Cardiac fibroblast (primary cell): ENCODE data around the gene MRPS12.

Source experiments
- DNase-seq, 2 donors: peaks; one replicate each; pipeline versions ENCODE4 v3.0.0 to v3.0.0-alpha.2; 2010; ENCODE audit warnings: low read depth in 2 of 2
- H3K4me3 ChIP-seq, 2 donors: replicated peaks in 1 of 2; 1 replicate in 1 of 2; 2 replicates in 1 of 2; pipeline ENCODE4 v1.5.1; 2011; ENCODE audit warnings: low read depth in 2 of 2, low read length in 2 of 2, mild to moderate bottlenecking in 2 of 2, moderate library complexity in 1 of 2
- TF ChIP-seq, protein P1 (sequence below): IDR thresholded peaks from one replicate; pipeline ENCODE4 v1.5.1; 2011; ENCODE audit warnings: low read depth, mild to moderate bottlenecking, low read length, inconsistent platforms

MRPS12 gene

DNA sequence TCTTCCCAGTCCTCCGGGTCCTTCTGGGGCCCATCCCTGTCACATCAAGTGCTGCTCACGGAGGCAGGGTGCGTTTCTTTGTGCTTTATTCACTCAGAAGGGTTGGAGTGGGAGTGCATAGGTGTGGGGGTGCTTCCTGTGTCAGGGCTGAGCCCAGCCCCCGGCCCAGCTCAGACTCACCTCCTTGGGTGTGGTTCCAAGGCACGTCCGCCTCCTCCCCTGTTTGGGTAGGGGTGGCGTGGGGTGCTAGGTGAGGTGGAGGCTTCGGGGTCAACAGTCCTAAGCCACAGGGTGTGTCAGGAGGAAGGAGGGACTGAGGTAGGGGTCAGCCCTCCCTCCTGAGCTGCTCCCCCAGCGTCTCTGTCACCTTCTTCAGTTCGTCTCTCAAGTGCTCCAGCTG, 21.8 kb upstream of the MRPS12 start:
- no peak overlapping the region for H3K4me3 ChIP-seq
- no peak for DNase-seq
- TF ChIP-seq, protein P1, sequence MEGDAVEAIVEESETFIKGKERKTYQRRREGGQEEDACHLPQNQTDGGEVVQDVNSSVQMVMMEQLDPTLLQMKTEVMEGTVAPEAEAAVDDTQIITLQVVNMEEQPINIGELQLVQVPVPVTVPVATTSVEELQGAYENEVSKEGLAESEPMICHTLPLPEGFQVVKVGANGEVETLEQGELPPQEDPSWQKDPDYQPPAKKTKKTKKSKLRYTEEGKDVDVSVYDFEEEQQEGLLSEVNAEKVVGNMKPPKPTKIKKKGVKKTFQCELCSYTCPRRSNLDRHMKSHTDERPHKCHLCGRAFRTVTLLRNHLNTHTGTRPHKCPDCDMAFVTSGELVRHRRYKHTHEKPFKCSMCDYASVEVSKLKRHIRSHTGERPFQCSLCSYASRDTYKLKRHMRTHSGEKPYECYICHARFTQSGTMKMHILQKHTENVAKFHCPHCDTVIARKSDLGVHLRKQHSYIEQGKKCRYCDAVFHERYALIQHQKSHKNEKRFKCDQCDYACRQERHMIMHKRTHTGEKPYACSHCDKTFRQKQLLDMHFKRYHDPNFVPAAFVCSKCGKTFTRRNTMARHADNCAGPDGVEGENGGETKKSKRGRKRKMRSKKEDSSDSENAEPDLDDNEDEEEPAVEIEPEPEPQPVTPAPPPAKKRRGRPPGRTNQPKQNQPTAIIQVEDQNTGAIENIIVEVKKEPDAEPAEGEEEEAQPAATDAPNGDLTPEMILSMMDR: no peak

DNA sequence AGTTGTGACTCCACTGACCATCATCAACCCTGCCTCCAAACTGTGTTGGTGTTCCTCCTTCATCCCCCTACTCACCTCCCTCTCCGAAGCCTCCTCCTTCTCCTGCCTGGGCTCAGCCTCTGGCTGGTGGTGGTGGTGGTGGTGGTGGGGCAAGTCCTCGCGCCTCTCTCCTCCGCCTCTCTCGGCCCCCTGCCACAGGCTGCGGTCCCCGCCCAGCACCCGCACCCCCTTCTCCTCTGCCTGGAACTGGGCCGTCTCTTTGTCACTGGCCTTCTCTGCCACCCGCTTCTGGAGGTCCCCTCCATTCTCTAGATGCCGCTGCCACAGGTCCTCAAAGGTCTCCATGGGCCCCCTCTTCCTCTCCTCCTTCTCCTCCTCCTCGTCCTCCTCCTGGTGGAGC, 20.3 kb upstream of the MRPS12 start:
- TF ChIP-seq, protein P1: no peak
- H3K4me3 ChIP-seq: no peak overlapping the region
- no peak for DNase-seq

DNA sequence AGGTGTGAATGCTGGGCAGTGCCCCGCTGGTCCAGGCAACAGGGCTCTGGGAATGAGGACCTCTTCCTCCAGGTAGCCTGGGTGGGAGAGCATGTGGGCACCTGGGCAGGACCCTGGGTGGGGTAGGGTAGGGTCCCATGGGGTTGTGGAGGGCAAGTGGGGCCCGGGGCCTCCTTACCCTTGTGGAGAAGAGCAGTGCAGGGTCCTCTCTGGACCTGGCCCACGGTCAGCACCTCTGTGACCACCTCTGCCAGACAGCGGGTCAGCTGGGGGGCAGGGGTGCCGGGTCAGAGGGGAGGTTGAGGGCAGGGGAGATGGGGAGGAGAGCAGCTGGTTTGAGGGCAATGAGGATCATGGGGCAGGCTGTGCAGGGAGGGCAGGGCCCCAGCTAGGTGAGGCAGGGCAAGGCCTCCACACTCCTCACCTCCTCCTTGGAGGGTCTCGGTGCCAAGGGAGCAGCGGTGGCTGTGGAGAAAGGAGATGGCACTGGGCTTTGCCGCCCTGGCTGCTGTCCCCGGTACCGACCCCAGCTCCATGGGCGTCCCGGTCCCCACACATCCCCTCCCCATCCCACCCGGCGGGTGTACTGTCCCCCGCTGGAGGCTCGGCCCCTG, 19.2 kb upstream of the MRPS12 start:
- no peak for DNase-seq
- TF ChIP-seq, protein P1: no peak
- no peak overlapping the region for H3K4me3 ChIP-seq

DNA sequence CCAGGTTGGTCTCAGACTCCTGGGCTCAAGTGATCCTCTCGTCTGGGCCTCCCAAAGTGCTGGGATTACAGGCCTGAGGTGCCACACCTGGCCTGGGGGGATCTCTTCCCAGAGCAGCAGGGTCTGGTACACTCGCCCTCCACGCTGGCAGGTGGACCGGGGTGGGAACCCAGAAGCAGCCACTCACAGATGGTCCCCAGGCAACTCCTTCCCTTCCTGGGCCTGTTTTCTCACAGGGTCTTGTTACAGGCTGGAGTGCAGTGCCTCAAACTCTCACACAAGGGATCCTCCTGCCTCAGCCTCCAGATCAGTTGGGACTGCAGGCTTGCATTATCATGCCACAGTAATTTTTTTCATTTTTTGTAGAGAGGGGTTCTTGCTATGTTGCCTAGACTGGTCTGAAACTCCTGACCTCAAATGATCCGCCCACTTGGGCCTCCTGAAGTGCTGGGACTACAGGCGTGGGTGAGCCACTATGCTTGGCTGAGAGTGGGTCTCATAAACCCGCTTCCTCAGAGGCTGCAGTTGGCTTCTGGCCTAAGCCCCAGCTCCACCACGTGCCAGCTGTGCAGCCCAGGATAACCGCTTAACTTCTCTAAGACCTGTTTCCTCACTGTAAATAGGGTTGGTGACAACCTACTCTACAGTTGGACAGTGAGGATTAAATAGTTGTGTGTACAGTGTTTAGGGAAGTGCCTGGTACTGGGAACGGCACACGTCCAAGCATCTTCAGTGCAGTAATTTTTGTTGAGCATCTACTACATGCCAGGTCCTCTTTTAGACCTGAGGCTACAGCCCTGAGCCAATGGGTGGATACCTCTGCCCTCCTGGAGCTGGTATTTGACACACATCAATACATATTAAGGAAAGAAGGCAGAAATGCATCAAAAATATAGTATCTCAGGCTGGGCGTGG, 17.9 kb upstream of the MRPS12 start:
- no peak overlapping the region for H3K4me3 ChIP-seq
- TF ChIP-seq, protein P1: no peak
- DNase-seq: no peak

DNA sequence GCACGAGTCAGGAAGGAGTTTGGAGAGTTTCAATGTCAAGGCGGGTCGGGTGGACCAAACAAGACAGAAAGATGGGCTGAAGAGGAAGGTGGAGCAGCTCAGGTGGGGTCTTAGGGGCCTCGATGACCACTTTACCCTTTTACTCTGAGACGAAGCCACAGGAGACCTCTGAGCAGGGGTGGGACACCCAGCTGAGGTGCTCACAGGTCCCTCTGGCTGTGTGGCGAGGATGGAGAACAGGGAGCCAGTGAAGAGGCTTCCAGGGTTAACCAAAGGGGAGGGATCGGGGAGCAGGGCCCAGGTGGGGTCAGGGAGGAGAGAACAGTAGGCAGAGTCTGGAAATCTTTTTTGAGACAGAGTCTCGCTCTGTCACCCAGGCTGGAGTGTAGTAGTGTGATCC, 16.8 kb upstream of the MRPS12 start:
- no peak overlapping the region for H3K4me3 ChIP-seq
- no peak for DNase-seq
- TF ChIP-seq, protein P1: no peak

DNA sequence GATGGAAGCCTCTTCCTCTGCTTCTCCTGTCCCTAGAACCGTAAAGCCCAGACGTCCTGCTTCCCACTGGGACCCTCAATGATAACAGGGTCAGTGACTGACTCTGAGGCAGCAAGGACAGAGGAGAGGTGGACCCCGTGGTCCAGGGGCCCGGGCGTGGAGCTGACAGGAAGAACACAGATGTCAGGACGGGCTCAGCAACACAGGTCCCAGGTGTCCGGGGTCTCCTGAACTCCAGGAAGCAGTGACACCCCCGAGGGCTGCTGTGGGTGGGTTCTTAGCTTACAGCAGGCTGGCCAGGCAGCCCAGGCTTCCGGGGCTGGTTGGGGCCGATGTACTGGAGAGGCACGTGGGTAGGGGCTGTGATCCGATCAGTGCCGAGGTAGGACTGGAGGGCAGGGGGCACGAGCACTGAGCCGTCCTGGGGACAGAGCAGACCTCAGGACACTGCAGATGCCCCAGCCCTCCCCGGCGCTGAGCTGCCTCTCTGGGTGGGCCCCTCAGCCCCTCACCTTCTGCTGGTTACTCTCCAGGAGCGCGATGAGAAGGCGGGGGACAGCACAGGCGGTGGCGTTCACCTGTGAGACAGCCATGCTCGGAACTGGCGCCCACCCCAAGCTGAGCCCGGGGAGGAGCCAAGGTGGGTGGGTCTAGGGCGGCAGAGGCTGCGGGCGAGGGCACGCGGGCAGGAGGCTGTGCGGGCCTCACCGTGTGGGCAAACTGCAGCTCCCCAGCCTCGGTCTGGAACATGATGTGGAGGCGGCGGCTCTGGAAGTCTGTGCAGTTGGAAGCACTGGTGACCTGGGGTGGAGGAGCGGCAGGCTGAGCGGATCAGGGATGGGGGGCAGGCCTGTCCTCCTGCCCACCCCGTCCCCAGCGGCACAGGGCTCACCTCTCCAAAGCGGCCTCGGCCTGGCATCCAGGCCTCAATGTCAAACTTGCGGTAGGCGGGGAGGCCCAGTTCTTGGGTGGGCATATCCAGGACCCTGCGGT, 15.1 kb upstream of the MRPS12 start:
- TF ChIP-seq, protein P1: no peak
- no peak overlapping the region for H3K4me3 ChIP-seq
- no peak for DNase-seq
